Chondrocyte (in vitro differentiated cells): Measurements from ENCODE around the gene SPDEF. TPM values are rescaled to one million over a fixed set of nuclear protein-coding genes. Genes with fewer than 3 reads are reported as not detected.

Source experiments
- DNase-seq: peaks from one replicate; pipeline ENCODE4 v3.0.0; 2021; ENCODE audit warnings: mixed read lengths, low spot score
- H3K27ac Mint-ChIP-seq: one replicate; pipeline ENCODE4 v1.8.0; 2021; ENCODE audit warnings: mild to moderate bottlenecking, moderate library complexity, mixed read lengths; ENCODE audit not compliant: unreplicated experiment
- H3K27me3 Mint-ChIP-seq: 2 replicates; pipeline ENCODE4 v1.8.0; 2021; ENCODE audit warnings: low read depth, mixed read lengths
- H3K36me3 Mint-ChIP-seq: 2 replicates; pipeline ENCODE4 v1.8.0; 2021; ENCODE audit warnings: low read depth, mixed read lengths
- H3K4me1 Mint-ChIP-seq: 2 replicates; pipeline ENCODE4 v1.8.0; 2021; ENCODE audit warnings: low read depth, mild to moderate bottlenecking, mixed read lengths
- H3K4me3 Mint-ChIP-seq: one replicate; pipeline ENCODE4 v1.8.0; 2021; ENCODE audit warnings: mild to moderate bottlenecking, moderate library complexity, mixed read lengths; ENCODE audit not compliant: unreplicated experiment
- H3K9me3 Mint-ChIP-seq: 2 replicates; pipeline ENCODE4 v1.8.0; 2021; ENCODE audit warnings: low read depth, mixed read lengths
- CTCF ChIP-seq: fragments of 200-600 bp; sonication (generic); IDR thresholded peaks from 2 replicates; pipeline ENCODE4 v1.5.0; 2021; ENCODE audit warnings: antibody characterized with exemption, mild to moderate bottlenecking, moderate library complexity
- total RNA-seq: library from RNA; stranded (reverse); gene quantifications from 3 replicates; pipeline ENCODE4 v1.2.1, GENCODE V29; 2021

SPDEF gene
- total RNA-seq, 1 donor from 2014 or later: 0.10 TPM

GRCh38 chr6:34593701-34594100 lies 37.6 kb upstream of the SPDEF start:
- no peaks in the 10 kb centered on the region for H3K9me3 Mint-ChIP-seq
- no peak for TF ChIP-seq CTCF
- H3K27me3 Mint-ChIP-seq: no peaks in the 10 kb centered on the region
- H3K4me1 Mint-ChIP-seq: peaks cover 24% of the 10 kb centered on the region
- no peak for DNase-seq
- H3K27ac Mint-ChIP-seq: no peak overlapping the region
- H3K4me3 Mint-ChIP-seq: no peak overlapping the region
- no peaks in the 10 kb centered on the region for H3K36me3 Mint-ChIP-seq

GRCh38 chr6:34592208-34592952 lies 36.3 kb upstream of the SPDEF start:
- H3K27me3 Mint-ChIP-seq: no peaks in the 10 kb centered on the region
- H3K27ac Mint-ChIP-seq: no peak overlapping the region
- H3K9me3 Mint-ChIP-seq: no peaks in the 10 kb centered on the region
- H3K4me1 Mint-ChIP-seq: peaks cover 12% of the 10 kb centered on the region
- TF ChIP-seq CTCF: no peak
- no peak overlapping the region for H3K4me3 Mint-ChIP-seq
- H3K36me3 Mint-ChIP-seq: peaks cover 4% of the 10 kb centered on the region
- no peak for DNase-seq

GRCh38 chr6:34589691-34590090 lies 33.6 kb upstream of the SPDEF start:
- H3K27ac Mint-ChIP-seq: no peak overlapping the region
- H3K9me3 Mint-ChIP-seq: no peaks in the 10 kb centered on the region
- no peak overlapping the region for H3K4me3 Mint-ChIP-seq
- TF ChIP-seq CTCF: no peak
- no peaks in the 10 kb centered on the region for H3K27me3 Mint-ChIP-seq
- DNase-seq: no peak
- peaks cover 3% of the 10 kb centered on the region for H3K4me1 Mint-ChIP-seq
- peaks cover 4% of the 10 kb centered on the region for H3K36me3 Mint-ChIP-seq

GRCh38 chr6:34589140-34589539 lies 33.0 kb upstream of the SPDEF start:
- no peak overlapping the region for H3K4me3 Mint-ChIP-seq
- peaks cover 4% of the 10 kb centered on the region for H3K36me3 Mint-ChIP-seq
- H3K4me1 Mint-ChIP-seq: peaks cover 3% of the 10 kb centered on the region
- TF ChIP-seq CTCF: no peak
- H3K27me3 Mint-ChIP-seq: no peaks in the 10 kb centered on the region
- no peaks in the 10 kb centered on the region for H3K9me3 Mint-ChIP-seq
- no peak for DNase-seq
- no peak overlapping the region for H3K27ac Mint-ChIP-seq

GRCh38 chr6:34587851-34588250 lies 31.7 kb upstream of the SPDEF start:
- no peak overlapping the region for H3K27ac Mint-ChIP-seq
- no peak overlapping the region for H3K4me3 Mint-ChIP-seq
- peaks cover 4% of the 10 kb centered on the region for H3K36me3 Mint-ChIP-seq
- no peaks in the 10 kb centered on the region for H3K9me3 Mint-ChIP-seq
- no peaks in the 10 kb centered on the region for H3K4me1 Mint-ChIP-seq
- H3K27me3 Mint-ChIP-seq: no peaks in the 10 kb centered on the region
- peak; percentile 50 for DNase-seq
- TF ChIP-seq CTCF: no peak
